Endothelial cell of umbilical vein (primary cell): Measurements from ENCODE around the gene UTS2B. TPM values are rescaled to one million over a fixed set of nuclear protein-coding genes. Genes with fewer than 3 reads are reported as not detected.

ENCODE experiments used
- BruUV-seq: library from RNA; stranded (reverse); fragments of 400-500 nt; replicated peaks from 2 replicates; lab custom pipeline; 2021; lab: Mats Ljungman, UMichigan
- CTCF ChIA-PET: fragments of 300-600, 350-600 bp; sonication (Branson Sonifier 250); formaldehyde crosslinking; loops from one replicate; lab custom pipeline; 2021; ENCODE audit warnings: antibody characterized with exemption, inconsistent platforms; lab: Charles Lee
- POLR2A ChIA-PET: fragments of 300-600, 350-600 bp; sonication (Branson Sonifier 250); formaldehyde crosslinking; loops from one replicate; lab custom pipeline; 2021; ENCODE audit warnings: antibody characterized with exemption, inconsistent platforms; lab: Charles Lee
- DNase-seq: peaks from one replicate; pipeline ENCODE4 v3.0.0-alpha.2; 2011; ENCODE audit warnings: low read depth, low spot score
- FAIRE-seq: peaks from 2 replicates; lab custom pipeline; 2011; peaks lifted over from hg19 to GRCh38; lab: Jason Lieb, UNC
- H2AFZ ChIP-seq: 2 replicates; pipeline ENCODE4 v1.6.0; 2012; ENCODE audit warnings: low read depth, low read length, control low read depth, inconsistent platforms
- H3K27ac ChIP-seq: 2 replicates; pipeline ENCODE4 v1.5.1; 2011; ENCODE audit warnings: low read depth, mild to moderate bottlenecking, control low read depth, low read length, moderate library complexity; ENCODE audit not compliant: insufficient read depth
- H3K27me3 ChIP-seq, 2 experiments: 2 replicates each; pipeline versions ENCODE4 v1.6.0 to v1.6.1; 2011; ENCODE audit warnings: low read length in 2 of 2, mixed read lengths in 1 of 2; ENCODE audit not compliant: control insufficient read depth in 2 of 2, insufficient read depth in 2 of 2
- H3K36me3 ChIP-seq, 2 experiments: 2 replicates in 1 of 2; 3 replicates in 1 of 2; pipeline ENCODE4 v1.5.1; 2011; ENCODE audit warnings: low read length in 2 of 2, mild to moderate bottlenecking in 1 of 2, moderate library complexity in 1 of 2; ENCODE audit not compliant: control insufficient read depth in 2 of 2, insufficient read depth in 2 of 2; ENCODE audit errors: extremely low read depth in 1 of 2
- H3K4me1 ChIP-seq: 3 replicates; pipeline ENCODE4 v1.5.1; 2011; ENCODE audit warnings: mild to moderate bottlenecking, low read length; ENCODE audit not compliant: control insufficient read depth, insufficient read depth; ENCODE audit errors: extremely low read depth
- H3K4me2 ChIP-seq: 2 replicates; pipeline ENCODE4 v1.6.1; 2011; ENCODE audit warnings: low read length, control low read depth, mixed read lengths; ENCODE audit not compliant: insufficient read depth
- H3K4me3 ChIP-seq, 3 experiments: fragments of 200-600 bp in 1 of 3; sonication (generic), shearing (Covaris generic) in 1 of 3; replicated peaks in 1 of 3; 2 replicates each; pipeline ENCODE4 v1.5.1; 2011 to 2016; ENCODE audit warnings: control low read depth in 3 of 3, low read length in 3 of 3, mild to moderate bottlenecking in 2 of 3, inconsistent platforms in 1 of 3, low read depth in 1 of 3, moderate library complexity in 1 of 3; ENCODE audit not compliant: insufficient read depth in 1 of 3
- H3K79me2 ChIP-seq: 2 replicates; pipeline ENCODE4 v1.6.0; 2012; ENCODE audit warnings: low read length, inconsistent platforms; ENCODE audit not compliant: control insufficient read depth, insufficient read depth
- H3K9ac ChIP-seq: replicated peaks from 2 replicates; pipeline ENCODE3; 2011; ENCODE audit warnings: low read length, control low read depth; ENCODE audit not compliant: insufficient read depth; ENCODE audit errors: extremely low read depth
- H3K9me1 ChIP-seq: replicated peaks from 3 replicates; pipeline ENCODE4 v1.6.0; 2011; ENCODE audit warnings: mild to moderate bottlenecking, low read length; ENCODE audit not compliant: control insufficient read depth, insufficient read depth; ENCODE audit errors: extremely low read depth
- H3K9me3 ChIP-seq: replicated peaks from 2 replicates; pipeline ENCODE4 v1.5.1; 2012; ENCODE audit warnings: low read length, inconsistent platforms; ENCODE audit not compliant: control insufficient read depth, insufficient read depth
- H4K20me1 ChIP-seq: replicated peaks from 2 replicates; pipeline ENCODE3; 2011; ENCODE audit warnings: mild to moderate bottlenecking, low read length; ENCODE audit not compliant: control insufficient read depth, insufficient read depth; ENCODE audit errors: extremely low read depth
- EZH2 ChIP-seq: IDR thresholded peaks from 2 replicates; pipeline ENCODE4 v1.6.1; 2012; ENCODE audit warnings: borderline replicate concordance, low read depth, mild to moderate bottlenecking, moderate library complexity, low read length, inconsistent platforms; ENCODE audit not compliant: severe bottlenecking
- FOS ChIP-seq: IDR thresholded peaks from 2 replicates; pipeline ENCODE4 v1.6.1; 2011; ENCODE audit warnings: mild to moderate bottlenecking, low read length, moderate library complexity, borderline replicate concordance; ENCODE audit not compliant: insufficient read depth
- GATA2 ChIP-seq: IDR thresholded peaks from 2 replicates; pipeline ENCODE4 v1.7.0; 2011; ENCODE audit warnings: low read depth, mild to moderate bottlenecking, moderate library complexity, mixed read lengths, low read length; ENCODE audit not compliant: insufficient read length, insufficient read depth
- JUN ChIP-seq: IDR thresholded peaks from 2 replicates; pipeline ENCODE4 v1.6.1; 2011; ENCODE audit warnings: borderline replicate concordance, low read depth; ENCODE audit not compliant: insufficient read length, insufficient read depth
- MYC ChIP-seq: IDR thresholded peaks from one replicate; pipeline ENCODE4 v1.6.1; 2011; ENCODE audit warnings: mild to moderate bottlenecking, low read depth, low read length
- POLR2A ChIP-seq: IDR thresholded peaks from 2 replicates; pipeline ENCODE4 v1.6.1; 2012; ENCODE audit warnings: low read depth, mild to moderate bottlenecking, control low read depth, low read length
- POLR2AphosphoS5 ChIP-seq: IDR thresholded peaks from 2 replicates; pipeline ENCODE4 v1.6.1; 2012; ENCODE audit warnings: low read depth, mild to moderate bottlenecking, control low read depth, low read length, moderate library complexity; ENCODE audit not compliant: insufficient read depth
- dilution Hi-C: fragments of 300-500 bp; cut with MboI; formaldehyde crosslinking; loops from one replicate; pipeline ENCODE4 v1.15.0; 2019; ENCODE audit warnings: low sequenced_read_pairs; ENCODE audit not compliant: extremely low pct_ligation_motif_present
- intact Hi-C: fragments of 100-400 bp; cut with micrococcal nuclease; formaldehyde crosslinking; loops from one replicate; pipeline ENCODE4 v1.10.0; 2022
- polyA plus RNA-seq, 4 experiments: library from polyadenylated mRNA; depleted of rRNA in 3 of 4; stranded (reverse) in 3 of 4; unstranded in 1 of 4; fragments of >200 nt; gene quantifications; 2 replicates each; pipeline versions ENCODE4 v1.2.1 to v1.2.3, GENCODE V29; 2011 to 2012; ENCODE audit warnings: missing spikeins in 1 of 4
- total RNA-seq: library from RNA; stranded (reverse); gene quantifications from 2 replicates; pipeline ENCODE4 v1.2.3, GENCODE V29; 2021
- TF ChIP-seq, protein P1 (sequence below), 2 donors: IDR thresholded peaks; 1 replicate in 1 of 2; 2 replicates in 1 of 2; pipeline ENCODE4 v1.5.1; 2011; ENCODE audit warnings: low read length in 2 of 2, mild to moderate bottlenecking in 2 of 2, moderate library complexity in 2 of 2, control low read depth in 1 of 2, inconsistent platforms in 1 of 2, low read depth in 1 of 2; ENCODE audit not compliant: insufficient read depth in 1 of 2; ENCODE audit errors: extremely low read depth in 1 of 2
- TF ChIP-seq, protein P2 (sequence below): IDR thresholded peaks from 2 replicates; pipeline ENCODE4 v1.6.1; 2011; ENCODE audit not compliant: insufficient read depth, insufficient read length

Gene UTS2B
- total and polyA plus RNA-seq, 2 donors (not counting 3 experiments of a cell fraction or from before 2014, with no cell fraction given): 0.21 to 1.1 TPM

DNA sequence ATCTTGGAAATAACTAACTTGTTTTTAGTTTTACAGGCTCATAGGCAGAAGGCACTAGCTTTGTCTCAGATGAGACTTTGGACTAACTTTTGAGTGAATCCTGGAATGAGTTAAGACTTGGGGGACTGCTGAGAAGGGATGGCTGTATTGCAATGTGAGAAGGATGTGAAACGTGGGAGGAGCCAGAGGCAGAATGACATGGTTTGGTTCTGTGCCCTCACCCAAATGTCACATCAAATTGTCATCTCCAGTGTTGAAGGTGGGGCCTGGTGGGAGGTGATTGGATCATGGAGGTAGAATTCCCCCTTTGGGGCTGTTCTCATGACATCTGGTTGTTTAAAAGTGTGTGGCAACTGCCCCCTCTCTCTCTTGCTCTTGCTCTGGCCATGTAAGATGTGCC lies 29.9 kb downstream of the UTS2B start:
- ChIA-PET POLR2A (no interaction called here), CTCF (no interaction called here)
- Histone ChIP-seq H3K9me1 (no peaks in the 10 kb centered on the region), H3K9ac (no peak overlapping the region), H3K9me3 (no peaks in the 10 kb centered on the region), H3K4me1 (no peaks in the 10 kb centered on the region), H2AFZ (no peak overlapping the region), H3K27ac (no peak overlapping the region), H4K20me1 (no peaks in the 10 kb centered on the region), H3K36me3 (no peaks in the 10 kb centered on the region), H3K4me2 (no peak overlapping the region), H3K27me3 (no peaks in the 10 kb centered on the region), H3K79me2 (no peaks in the 10 kb centered on the region), H3K4me3 (no peak overlapping the region)
- DNase-seq (no peak), FAIRE-seq (no peak)
- no TSS peak for BruUV-seq
- no peak for TF ChIP-seq MYC
- no peak for TF ChIP-seq GATA2
- no peak for TF ChIP-seq JUN
- TF ChIP-seq POLR2A: no peak
- TF ChIP-seq POLR2AphosphoS5: no peak
- TF ChIP-seq, protein P1, sequence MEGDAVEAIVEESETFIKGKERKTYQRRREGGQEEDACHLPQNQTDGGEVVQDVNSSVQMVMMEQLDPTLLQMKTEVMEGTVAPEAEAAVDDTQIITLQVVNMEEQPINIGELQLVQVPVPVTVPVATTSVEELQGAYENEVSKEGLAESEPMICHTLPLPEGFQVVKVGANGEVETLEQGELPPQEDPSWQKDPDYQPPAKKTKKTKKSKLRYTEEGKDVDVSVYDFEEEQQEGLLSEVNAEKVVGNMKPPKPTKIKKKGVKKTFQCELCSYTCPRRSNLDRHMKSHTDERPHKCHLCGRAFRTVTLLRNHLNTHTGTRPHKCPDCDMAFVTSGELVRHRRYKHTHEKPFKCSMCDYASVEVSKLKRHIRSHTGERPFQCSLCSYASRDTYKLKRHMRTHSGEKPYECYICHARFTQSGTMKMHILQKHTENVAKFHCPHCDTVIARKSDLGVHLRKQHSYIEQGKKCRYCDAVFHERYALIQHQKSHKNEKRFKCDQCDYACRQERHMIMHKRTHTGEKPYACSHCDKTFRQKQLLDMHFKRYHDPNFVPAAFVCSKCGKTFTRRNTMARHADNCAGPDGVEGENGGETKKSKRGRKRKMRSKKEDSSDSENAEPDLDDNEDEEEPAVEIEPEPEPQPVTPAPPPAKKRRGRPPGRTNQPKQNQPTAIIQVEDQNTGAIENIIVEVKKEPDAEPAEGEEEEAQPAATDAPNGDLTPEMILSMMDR (IDR thresholded peaks at IDR 0.05; ENCODE audit: extremely low read depth in 1 of 2, insufficient read depth in 1 of 2, low read depth in 1 of 2, low read length in 2 of 2): no peak
- no peak for TF ChIP-seq EZH2
- no peak for TF ChIP-seq FOS
- TF ChIP-seq, protein P2, sequence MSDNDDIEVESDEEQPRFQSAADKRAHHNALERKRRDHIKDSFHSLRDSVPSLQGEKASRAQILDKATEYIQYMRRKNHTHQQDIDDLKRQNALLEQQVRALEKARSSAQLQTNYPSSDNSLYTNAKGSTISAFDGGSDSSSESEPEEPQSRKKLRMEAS: no peak
- dilution Hi-C loops (no loop called here), intact Hi-C loops (no loop called here)
